AG04449 (cell line): Measurements from ENCODE around the gene PTH2.

Experiments
- CTCF ChIA-PET: fragments of 350-600 bp; formaldehyde crosslinking; extraction: SDS; loops from one replicate; lab custom pipeline; 2021; ENCODE audit warnings: antibody characterized with exemption; lab: Yijun Ruan, JAX
- POLR2A ChIA-PET: fragments of 400-600, 350-600 bp; formaldehyde crosslinking; extraction: SDS; loops from one replicate; lab custom pipeline; 2020; ENCODE audit warnings: antibody characterized with exemption, inconsistent platforms; lab: Yijun Ruan, JAX
- DNase-seq: peaks from one replicate; pipeline ENCODE4 v3.0.0-alpha.2; 2010; ENCODE audit warnings: low read depth, low spot score
- H3K4me3 ChIP-seq: 2 replicates; pipeline ENCODE4 v1.5.1; 2011; ENCODE audit warnings: low read depth, mild to moderate bottlenecking, control low read depth, low read length
- CTCF ChIP-seq: IDR thresholded peaks from one replicate; pipeline ENCODE4 v1.5.1; 2011; ENCODE audit warnings: mild to moderate bottlenecking, moderate library complexity, low read length, control low read depth, inconsistent platforms; ENCODE audit not compliant: insufficient read depth; ENCODE audit errors: missing control alignments

PTH2 gene

GRCh38 chr19:49440439-49441209 is 17.4 kb upstream of the PTH2 start:
- no peak overlapping the region for H3K4me3 ChIP-seq
- no peak for TF ChIP-seq CTCF
- ChIA-PET CTCF (interaction anchor here (1.2 to 1.7 kb wide), 4 partner anchors 9 to 214 kb away, joined by 3 to 7 read pairs (median 3); no protein-coding TSS in a partner anchor), POLR2A (no interaction called here)
- no peak for DNase-seq

- DNase-seq = no peak
- H3K4me3 ChIP-seq = no peak overlapping the region
- TF ChIP-seq CTCF = no peak
- ChIA-PET CTCF (interaction anchor here (1.2 to 1.5 kb wide), 3 partner anchors 10 to 213 kb away, joined by 3 to 6 read pairs (median 3); no protein-coding TSS in a partner anchor), POLR2A (no interaction called here)
Observed at GRCh38 chr19:49439836-49440235, 16.6 kb upstream of the PTH2 start.

- H3K4me3 ChIP-seq = no peak overlapping the region
- CTCF ChIA-PET = no interaction called here
- POLR2A ChIA-PET = no interaction called here
- DNase-seq = no peak
- TF ChIP-seq CTCF = no peak
Observed at GRCh38 chr19:49438261-49438660, 15.0 kb upstream of the PTH2 start.

- no peak for TF ChIP-seq CTCF
- H3K4me3 ChIP-seq = no peak overlapping the region
- ChIA-PET CTCF (interaction anchor here (0.9 to 1.7 kb wide), 2 partner anchors 17 to 46 kb away, joined by 3 to 5 read pairs; no protein-coding TSS in a partner anchor), POLR2A (no interaction called here)
- no peak for DNase-seq
Observed at GRCh38 chr19:49437231-49437630, 14.0 kb upstream of the PTH2 start.

GRCh38 chr19:49436381-49437017 is 13.3 kb upstream of the PTH2 start:
- DNase-seq = no peak

More at GRCh38 chr19:49436381-49437017, 13.3 kb upstream of the PTH2 start:
- no peak overlapping the region for H3K4me3 ChIP-seq
- CTCF ChIA-PET = interaction anchor here (0.9 to 2.1 kb wide), 3 partner anchors 9 to 45 kb away, joined by 3 to 9 read pairs (median 5); no protein-coding TSS in a partner anchor
- TF ChIP-seq CTCF = no peak
- POLR2A ChIA-PET = no interaction called here
